Fibroblast of lung (primary cell): ENCODE data around the gene RNFT2. TPM values are rescaled to one million over a fixed set of nuclear protein-coding genes. Genes with fewer than 3 reads are reported as not detected.

ENCODE experiments used
- DNase-seq, 2 donors: peaks; one replicate each; pipeline versions ENCODE4 v3.0.0 to v3.0.0-alpha.2; 2010; ENCODE audit warnings: low read depth in 2 of 2
- H2AFZ ChIP-seq: 2 replicates; pipeline ENCODE4 v1.5.1; 2012; ENCODE audit warnings: low read length, control low read depth, inconsistent platforms
- H3K27ac ChIP-seq: 2 replicates; pipeline ENCODE4 v1.5.1; 2011; ENCODE audit warnings: low read length, control low read depth; ENCODE audit not compliant: insufficient read depth
- H3K27me3 ChIP-seq: 2 replicates; pipeline ENCODE4 v1.5.1; 2011; ENCODE audit warnings: mild to moderate bottlenecking, low read length; ENCODE audit not compliant: control insufficient read depth, insufficient read depth
- H3K36me3 ChIP-seq: 2 replicates; pipeline ENCODE4 v1.5.1; 2011; ENCODE audit warnings: low read length; ENCODE audit not compliant: control insufficient read depth, insufficient read depth
- H3K4me1 ChIP-seq: 2 replicates; pipeline ENCODE4 v1.5.1; 2011; ENCODE audit warnings: low read length; ENCODE audit not compliant: control insufficient read depth, insufficient read depth; ENCODE audit errors: extremely low read depth
- H3K4me2 ChIP-seq: 2 replicates; pipeline ENCODE4 v1.5.1; 2011; ENCODE audit warnings: low read length, control low read depth; ENCODE audit not compliant: insufficient read depth; ENCODE audit errors: extremely low read depth
- H3K4me3 ChIP-seq, 4 experiments: fragments of 200-600 bp in 1 of 4; sonication (generic) in 1 of 4; replicated peaks in 1 of 4; 2 replicates each; pipeline ENCODE4 v1.5.1; 2011 to 2016; ENCODE audit warnings: low read length in 4 of 4, low read depth in 3 of 4, mild to moderate bottlenecking in 3 of 4, control low read depth in 2 of 4, inconsistent platforms in 1 of 4, mixed read lengths in 1 of 4; ENCODE audit not compliant: insufficient read depth in 1 of 4; ENCODE audit errors: control extremely low read depth in 1 of 4
- H3K79me2 ChIP-seq: 2 replicates; pipeline ENCODE4 v1.5.1; 2012; ENCODE audit warnings: mild to moderate bottlenecking, low read length, inconsistent platforms; ENCODE audit not compliant: control insufficient read depth, insufficient read depth
- H3K9ac ChIP-seq: 2 replicates; pipeline ENCODE4 v1.5.1; 2011; ENCODE audit warnings: mild to moderate bottlenecking, low read length, control low read depth; ENCODE audit not compliant: insufficient read depth
- H3K9me3 ChIP-seq: 2 replicates; pipeline ENCODE4 v1.5.1; 2012; ENCODE audit warnings: low read depth, low read length; ENCODE audit not compliant: control insufficient read depth, insufficient read depth
- H4K20me1 ChIP-seq: 2 replicates; pipeline ENCODE4 v1.5.1; 2011; ENCODE audit warnings: low read length; ENCODE audit not compliant: control insufficient read depth, insufficient read depth; ENCODE audit errors: extremely low read depth
- CTCF ChIP-seq, 2 donors: IDR thresholded peaks in 1 of 2; conservative IDR thresholded peaks in 1 of 2; 1 replicate in 1 of 2; 2 replicates in 1 of 2; pipeline ENCODE4 v1.5.1; 2011 to 2012; ENCODE audit warnings: low read length in 2 of 2, control low read depth in 1 of 2, inconsistent platforms in 1 of 2, low read depth in 1 of 2, mild to moderate bottlenecking in 1 of 2
- EZH2 ChIP-seq: IDR thresholded peaks from 2 replicates; pipeline ENCODE4 v1.5.1; 2012; ENCODE audit warnings: low read length, control low read depth, mild to moderate bottlenecking; ENCODE audit errors: missing control alignments
- polyA plus RNA-seq, 2 donors: library from polyadenylated mRNA; depleted of rRNA in 1 of 2; stranded (reverse) in 1 of 2; unstranded in 1 of 2; fragments of >200 nt; gene quantifications; 2 replicates each; pipeline ENCODE4 v1.2.1, GENCODE V29; 2011 to 2012; ENCODE audit warnings: missing spikeins in 1 of 2
- total RNA-seq: library from RNA; depleted of rRNA; stranded (reverse); fragments of >200 nt; gene quantifications from 2 replicates; pipeline ENCODE4 v1.2.1, GENCODE V29; 2014

The RNFT2 gene
- total and polyA plus RNA-seq, 2 donors (not counting 1 experiment from before 2014, with no cell fraction given) = 0.95 to 3.1 TPM

- Histone ChIP-seq H3K9ac (no peak overlapping the region), H3K27me3 (peaks cover 2% of the 10 kb centered on the region), H3K4me1 (no peaks in the 10 kb centered on the region), H3K4me3 (no peak overlapping the region), H3K27ac (no peak overlapping the region), H3K36me3 (no peaks in the 10 kb centered on the region), H3K9me3 (no peaks in the 10 kb centered on the region), H3K4me2 (no peak overlapping the region), H4K20me1 (no peaks in the 10 kb centered on the region), H2AFZ (no peak overlapping the region), H3K79me2 (no peaks in the 10 kb centered on the region)
- no peak for DNase-seq
- TF ChIP-seq EZH2 (no peak), CTCF (conservative IDR thresholded peaks at IDR 0.05 in 1 of 2, IDR thresholded peaks at IDR 0.05 in 1 of 2; ENCODE audit: low read depth in 1 of 2, low read length in 2 of 2) (no peak)
Observed at GRCh38 chr12:116852303-116852702, 114.2 kb downstream of the RNFT2 start.

- H3K36me3 ChIP-seq = no peaks in the 10 kb centered on the region
- H3K79me2 ChIP-seq = no peaks in the 10 kb centered on the region
- no peaks in the 10 kb centered on the region for H4K20me1 ChIP-seq
- H2AFZ ChIP-seq = no peak overlapping the region
- H3K27me3 ChIP-seq = peaks cover 2% of the 10 kb centered on the region
- no peak overlapping the region for H3K27ac ChIP-seq
- H3K4me2 ChIP-seq = no peak overlapping the region
- no peaks in the 10 kb centered on the region for H3K4me1 ChIP-seq
- no peak for DNase-seq
- H3K9me3 ChIP-seq = no peaks in the 10 kb centered on the region
- TF ChIP-seq EZH2 (no peak), CTCF (conservative IDR thresholded peaks at IDR 0.05 in 1 of 2, IDR thresholded peaks at IDR 0.05 in 1 of 2; ENCODE audit: low read depth in 1 of 2, low read length in 2 of 2) (no peak)
- no peak overlapping the region for H3K9ac ChIP-seq
- H3K4me3 ChIP-seq = no peak overlapping the region
Observed at GRCh38 chr12:116853507-116853906, 115.4 kb downstream of the RNFT2 start.

- Histone ChIP-seq H3K4me3 (no peak overlapping the region), H3K9me3 (no peaks in the 10 kb centered on the region)
- no peak for DNase-seq
Observed at GRCh38 chr12:116855744-116856470, 117.8 kb downstream of the RNFT2 start.

More at GRCh38 chr12:116855744-116856470, 117.8 kb downstream of the RNFT2 start:
- peaks cover 9% of the 10 kb centered on the region for H3K27me3 ChIP-seq
- H2AFZ ChIP-seq = no peak overlapping the region
- H3K79me2 ChIP-seq = no peaks in the 10 kb centered on the region
- no peak overlapping the region for H3K27ac ChIP-seq
- no peak overlapping the region for H3K4me2 ChIP-seq
- H4K20me1 ChIP-seq = no peaks in the 10 kb centered on the region
- no peak for TF ChIP-seq CTCF (conservative IDR thresholded peaks at IDR 0.05 in 1 of 2, IDR thresholded peaks at IDR 0.05 in 1 of 2; ENCODE audit: low read depth in 1 of 2, low read length in 2 of 2)
- TF ChIP-seq EZH2 = no peak
- no peaks in the 10 kb centered on the region for H3K4me1 ChIP-seq
- no peaks in the 10 kb centered on the region for H3K36me3 ChIP-seq
- no peak overlapping the region for H3K9ac ChIP-seq
